GM23248 (cell line): ENCODE results near the gene MAGI1. TPM values are rescaled to one million over a fixed set of nuclear protein-coding genes. Genes with fewer than 3 reads are reported as not detected.

ENCODE experiments used
- DNase-seq: peaks from one replicate; pipeline ENCODE4 v3.0.0-alpha.2; 2015
- H2AFZ ChIP-seq: fragments of 200-600 bp; sonication (generic); 2 replicates; pipeline ENCODE4 v1.6.1; 2016; ENCODE audit warnings: antibody characterized with exemption
- H3F3A ChIP-seq: fragments of 200-600 bp; sonication (generic); 2 replicates; pipeline ENCODE4 v1.6.1; 2016; ENCODE audit warnings: mild to moderate bottlenecking, antibody characterized with exemption, mixed run types; ENCODE audit not compliant: insufficient read depth
- H3K27ac ChIP-seq: fragments of 200-600 bp; sonication (generic); 2 replicates; pipeline ENCODE4 v1.5.1; 2016; ENCODE audit warnings: mild to moderate bottlenecking
- H3K27me3 ChIP-seq: fragments of 200-600 bp; sonication (generic); replicated peaks from 2 replicates; pipeline ENCODE4 v1.6.1; 2016; ENCODE audit warnings: mild to moderate bottlenecking; ENCODE audit not compliant: insufficient read depth
- H3K36me3 ChIP-seq: fragments of 200-600 bp; sonication (generic); 2 replicates; pipeline ENCODE4 v1.6.1; 2016; ENCODE audit warnings: low read depth, mild to moderate bottlenecking
- H3K4me1 ChIP-seq: fragments of 200-600 bp; sonication (generic); 2 replicates; pipeline ENCODE4 v1.6.1; 2016; ENCODE audit warnings: mild to moderate bottlenecking; ENCODE audit not compliant: insufficient read depth
- H3K4me2 ChIP-seq: fragments of 200-600 bp; sonication (generic); one replicate; pipeline ENCODE4 v1.6.1; 2016; ENCODE audit warnings: mild to moderate bottlenecking; ENCODE audit not compliant: unreplicated experiment
- H3K4me3 ChIP-seq: fragments of 200-600 bp; sonication (generic); 2 replicates; pipeline ENCODE4 v1.5.1; 2016; ENCODE audit warnings: mild to moderate bottlenecking
- H3K79me2 ChIP-seq: fragments of 200-600 bp; sonication (generic); 2 replicates; pipeline ENCODE4 v1.6.1; 2016; ENCODE audit warnings: mild to moderate bottlenecking; ENCODE audit not compliant: insufficient read depth
- H3K9ac ChIP-seq: fragments of 200-600 bp; sonication (generic); 2 replicates; pipeline ENCODE4 v1.6.1; 2016; ENCODE audit warnings: mild to moderate bottlenecking
- H3K9me2 ChIP-seq: fragments of 200-600 bp; sonication (generic); 2 replicates; pipeline ENCODE4 v1.6.1; 2016; ENCODE audit warnings: mixed run types, mild to moderate bottlenecking, moderate library complexity; ENCODE audit not compliant: insufficient read depth
- H3K9me3 ChIP-seq: fragments of 200-600 bp; sonication (generic); one replicate; pipeline ENCODE4 v1.6.1; 2017; ENCODE audit warnings: low read depth
- H4K20me1 ChIP-seq: fragments of 200-600 bp; sonication (generic); 2 replicates; pipeline ENCODE4 v1.6.0; 2016; ENCODE audit not compliant: insufficient read depth
- EZH2 ChIP-seq: fragments of 200-600 bp; sonication (generic); IDR thresholded peaks from 2 replicates; pipeline ENCODE4 v1.6.1; 2018; ENCODE audit warnings: antibody characterized with exemption, mild to moderate bottlenecking; ENCODE audit not compliant: insufficient read depth, poor library complexity, severe bottlenecking
- EZH2phosphoT487 ChIP-seq: fragments of 200-600 bp; sonication (generic); IDR thresholded peaks from 2 replicates; pipeline ENCODE4 v1.6.1; 2018; ENCODE audit warnings: antibody characterized with exemption, moderate library complexity, mild to moderate bottlenecking, low read depth; ENCODE audit not compliant: insufficient read depth
- WGBS, 2 experiments: methylation state at CpG; one replicate each; pipeline ENCODE4 v1.1.6; 2015 to 2017; ENCODE audit warnings: low lambda C conversion rate in 2 of 2, low coverage in 1 of 2; ENCODE audit errors: missing lambda C conversion rate in 2 of 2; 5-methylcytosine and 5-hydroxymethylcytosine counted together
- in situ Hi-C: fragments of 300-500 bp; cut with MboI; formaldehyde crosslinking; loops from 2 replicates; pipeline ENCODE4 v1.15.0; 2020
- polyA plus RNA-seq: library from polyadenylated mRNA; unstranded; fragments of >200 nt; fragmentation: Nextera tagmentation; extraction: Ambion mirVana; gene quantifications from 2 replicates; pipeline ENCODE4 v1.2.1, GENCODE V29; 2016
- total RNA-seq: library from RNA; depleted of rRNA; stranded (reverse); fragments of >200 nt; shearing (Covaris generic); gene quantifications from 2 replicates; pipeline ENCODE4 v1.2.3, GENCODE V29; 2014

The MAGI1 gene
- total and polyA plus RNA-seq, 2 experiments from 2014 or later: 7.3 to 13.8 TPM

GRCh38 chr3:65497236-65497635 lies 541.5 kb downstream of the MAGI1 start:
- Histone ChIP-seq H3K79me2 (peaks cover 25% of the 10 kb centered on the region), H3K9me2 (no peaks in the 10 kb centered on the region), H2AFZ (no peak overlapping the region), H3K9me3 (no peaks in the 10 kb centered on the region), H4K20me1 (no peaks in the 10 kb centered on the region), H3K4me1 (no peaks in the 10 kb centered on the region), H3K27me3 (no peaks in the 10 kb centered on the region), H3K4me3 (no peak overlapping the region), H3K9ac (no peak overlapping the region), H3K36me3 (no peaks in the 10 kb centered on the region), H3K27ac (no peak overlapping the region), H3F3A (no peaks in the 10 kb centered on the region), H3K4me2 (no peak overlapping the region)
- in situ Hi-C loops: no loop called here
- DNase-seq: no peak
- WGBS, 2 experiments: 80 to 86% methylated on average over 2 of the region's 2 CpGs
- TF ChIP-seq EZH2 (no peak), EZH2phosphoT487 (no peak)

GRCh38 chr3:65493938-65494337 lies 544.8 kb downstream of the MAGI1 start:
- Histone ChIP-seq H3K4me2 (no peak overlapping the region), H3F3A (no peaks in the 10 kb centered on the region), H3K27ac (no peak overlapping the region), H3K79me2 (peaks cover 11% of the 10 kb centered on the region), H2AFZ (no peak overlapping the region), H3K4me1 (no peaks in the 10 kb centered on the region), H4K20me1 (no peaks in the 10 kb centered on the region), H3K36me3 (no peaks in the 10 kb centered on the region), H3K4me3 (no peak overlapping the region), H3K9me3 (no peaks in the 10 kb centered on the region), H3K9ac (no peak overlapping the region), H3K27me3 (no peaks in the 10 kb centered on the region), H3K9me2 (no peaks in the 10 kb centered on the region)
- no peak for DNase-seq
- WGBS, 2 experiments: 88 to 92% methylated on average over 7 of the region's 7 CpGs
- TF ChIP-seq EZH2 (no peak), EZH2phosphoT487 (no peak)
- in situ Hi-C loops: no loop called here

- no peaks in the 10 kb centered on the region for H3K27me3 ChIP-seq
- no peaks in the 10 kb centered on the region for H3K9me2 ChIP-seq
- H2AFZ ChIP-seq: no peak overlapping the region
- no peaks in the 10 kb centered on the region for H4K20me1 ChIP-seq
- no peaks in the 10 kb centered on the region for H3F3A ChIP-seq
- H3K36me3 ChIP-seq: no peaks in the 10 kb centered on the region
- H3K9me3 ChIP-seq: no peaks in the 10 kb centered on the region
- H3K79me2 ChIP-seq: peaks cover 5% of the 10 kb centered on the region
- no peak overlapping the region for H3K9ac ChIP-seq
- no peak overlapping the region for H3K4me2 ChIP-seq
- TF ChIP-seq EZH2 (no peak), EZH2phosphoT487 (no peak)
- in situ Hi-C loops: no loop called here
- H3K27ac ChIP-seq: no peak overlapping the region
- H3K4me1 ChIP-seq: no peaks in the 10 kb centered on the region
- DNase-seq: no peak
- H3K4me3 ChIP-seq: no peak overlapping the region
- WGBS, 2 experiments: 87 to 92% methylated on average over 8 of the region's 8 CpGs
Measured at GRCh38 chr3:65493371-65493882, 545.3 kb downstream of the MAGI1 start.

GRCh38 chr3:65492249-65492648 lies 546.5 kb downstream of the MAGI1 start:
- Histone ChIP-seq H3K9ac (no peak overlapping the region), H3K4me2 (no peak overlapping the region), H3K9me2 (no peaks in the 10 kb centered on the region), H3K79me2 (peaks cover 5% of the 10 kb centered on the region; the same call in 1 of the 2 replicates), H3K9me3 (no peaks in the 10 kb centered on the region), H4K20me1 (no peaks in the 10 kb centered on the region), H3K4me3 (no peak overlapping the region), H3K27me3 (no peaks in the 10 kb centered on the region), H3F3A (no peaks in the 10 kb centered on the region), H3K27ac (no peak overlapping the region), H3K36me3 (no peaks in the 10 kb centered on the region), H2AFZ (no peak overlapping the region), H3K4me1 (no peaks in the 10 kb centered on the region)
- 86 to 89% methylated on average over 2 of the region's 2 CpGs for WGBS, 2 experiments
- DNase-seq: no peak
- in situ Hi-C loops: no loop called here
- TF ChIP-seq EZH2phosphoT487 (no peak), EZH2 (no peak)

GRCh38 chr3:65490114-65490513 lies 548.6 kb downstream of the MAGI1 start:
- Histone ChIP-seq H4K20me1 (no peaks in the 10 kb centered on the region), H3K9me2 (no peaks in the 10 kb centered on the region), H3K36me3 (no peaks in the 10 kb centered on the region), H3K27ac (no peak overlapping the region), H2AFZ (no peak overlapping the region), H3K4me2 (no peak overlapping the region), H3K9me3 (no peaks in the 10 kb centered on the region), H3K4me1 (no peaks in the 10 kb centered on the region), H3K79me2 (peaks cover 26% of the 10 kb centered on the region), H3K4me3 (no peak overlapping the region), H3K9ac (no peak overlapping the region), H3F3A (no peaks in the 10 kb centered on the region), H3K27me3 (no peaks in the 10 kb centered on the region)
- TF ChIP-seq EZH2 (no peak), EZH2phosphoT487 (no peak)
- no peak for DNase-seq
- WGBS, 2 experiments: 98 to 99% methylated on average over 3 of the region's 3 CpGs
- in situ Hi-C loops: no loop called here
